Posterior cingulate gyrus (tissue), 11 donors: Measurements from ENCODE around the gene FAM131B.

ENCODE experiments used
- DNase-seq, 10 donors: peaks; one replicate each; pipeline versions ENCODE4 v3.0.0 to v3.0.0-alpha.2; 2020 to 2021; ENCODE audit warnings: mixed read lengths in 3 of 10
- intact Hi-C: fragments of 100-400 bp; cut with DNase I; formaldehyde crosslinking; loops from one replicate; pipeline ENCODE4 v1.15.1; 2023

FAM131B gene

DNA sequence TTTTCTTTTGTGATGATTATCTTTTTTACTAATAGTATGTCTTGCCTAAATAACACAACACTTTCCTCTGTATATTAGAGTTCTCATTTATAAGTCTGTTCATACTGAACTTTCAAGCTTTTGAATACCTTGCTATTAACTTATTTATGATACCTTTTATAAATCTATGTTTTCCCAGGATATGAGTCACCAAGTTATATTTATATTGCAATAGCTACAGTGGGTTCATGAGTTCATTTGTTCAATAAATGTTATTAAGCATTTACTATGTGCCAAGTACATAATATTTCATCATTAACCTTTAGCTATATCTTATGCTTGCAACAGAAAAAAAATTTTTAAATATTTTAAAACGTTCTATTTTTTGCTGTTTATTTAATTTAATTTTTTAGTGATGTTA lies 28.3 kb downstream of the FAM131B start:
- DNase-seq = no peak
- intact Hi-C loops = no loop called here

DNA sequence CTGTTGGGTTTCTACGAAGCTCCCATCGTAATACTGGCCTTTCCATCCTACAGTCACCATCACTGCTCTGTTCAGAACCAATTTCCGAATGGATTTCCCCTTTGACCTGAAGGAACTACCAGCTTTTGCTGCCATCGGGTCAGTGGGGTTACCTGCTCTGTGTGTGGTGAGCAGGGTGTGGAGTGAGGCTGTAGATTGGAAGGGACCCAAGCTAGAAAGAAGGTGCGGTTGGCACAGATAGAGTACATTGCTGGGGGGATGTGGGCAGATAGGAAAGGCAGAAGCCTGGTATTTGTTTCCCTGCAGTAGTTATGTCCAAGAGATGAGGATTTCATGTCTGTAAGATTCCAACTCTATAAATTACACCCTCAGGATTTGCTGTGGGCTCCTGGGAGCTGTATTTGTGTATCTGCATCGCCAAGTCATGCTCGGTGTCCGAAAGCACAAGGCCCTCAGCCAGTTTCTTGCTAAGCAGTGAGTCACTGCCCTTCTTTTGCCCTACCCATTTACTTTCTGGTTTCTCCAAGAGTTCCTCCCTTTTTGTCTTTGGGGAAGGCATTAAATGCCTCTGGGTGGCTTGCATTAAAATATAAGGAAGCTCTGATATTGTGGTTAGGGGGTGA lies 31.2 kb downstream of the FAM131B start:
- intact Hi-C loops = no loop called here
- DNase-seq = no peak

DNA sequence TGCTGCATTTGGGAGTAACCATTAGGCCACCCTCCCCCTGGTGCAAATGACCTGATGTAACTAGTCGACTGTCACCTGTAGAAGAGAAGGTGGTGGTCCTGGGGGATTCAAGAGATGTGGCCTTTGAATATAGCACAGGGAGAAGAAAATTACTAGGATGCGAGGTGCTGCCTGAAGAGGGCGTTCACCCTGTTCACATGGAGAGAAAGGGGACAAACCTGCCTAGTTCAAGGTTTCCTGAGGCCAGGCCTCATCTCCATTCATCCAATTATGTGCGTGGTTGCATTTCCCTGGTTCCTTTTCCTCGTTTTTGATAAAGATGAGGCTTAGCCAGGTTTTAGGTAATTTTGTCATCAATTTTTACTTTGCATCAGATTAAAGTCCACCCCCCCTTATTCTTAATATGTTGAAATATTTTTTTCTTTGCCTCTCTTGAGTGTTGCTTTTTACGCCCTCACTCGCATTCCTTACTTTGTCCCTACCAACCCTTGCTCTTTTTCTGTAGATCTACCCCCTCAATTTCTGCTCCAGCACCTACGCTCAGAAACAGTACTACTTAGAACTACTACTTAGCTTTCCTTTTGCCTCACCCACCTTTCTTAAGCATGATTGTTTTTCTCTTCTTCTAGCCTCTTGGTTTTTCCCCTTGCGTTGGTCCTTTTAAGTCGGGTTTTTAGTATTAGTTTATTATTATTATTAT lies 32.9 kb downstream of the FAM131B start:
- intact Hi-C loops = no loop called here
- no peak for DNase-seq

DNA sequence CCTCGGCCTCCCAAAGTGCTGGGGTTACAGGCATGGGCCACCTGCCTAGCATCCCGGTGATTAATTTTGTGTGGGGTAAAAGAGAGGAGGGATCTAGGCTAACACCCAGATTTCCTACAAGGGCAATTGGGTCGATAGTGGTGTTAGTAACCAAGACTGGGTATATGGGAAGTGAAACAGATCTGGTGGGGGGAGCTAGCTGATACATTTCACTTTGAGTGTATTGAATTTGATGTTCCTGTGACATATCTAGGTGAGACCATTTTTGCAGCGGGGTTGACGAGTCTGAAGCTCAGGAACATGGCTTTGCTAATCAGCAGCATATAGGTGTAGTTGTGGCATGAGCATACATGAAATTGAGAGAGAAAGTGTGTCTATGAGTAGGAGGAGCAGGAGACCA lies 34.6 kb downstream of the FAM131B start:
- intact Hi-C loops = no loop called here
- no peak for DNase-seq

GRCh38 chr7:143325240-143325639 lies 37.3 kb downstream of the FAM131B start:
- no peak for DNase-seq
- intact Hi-C loops = no loop called here

DNA sequence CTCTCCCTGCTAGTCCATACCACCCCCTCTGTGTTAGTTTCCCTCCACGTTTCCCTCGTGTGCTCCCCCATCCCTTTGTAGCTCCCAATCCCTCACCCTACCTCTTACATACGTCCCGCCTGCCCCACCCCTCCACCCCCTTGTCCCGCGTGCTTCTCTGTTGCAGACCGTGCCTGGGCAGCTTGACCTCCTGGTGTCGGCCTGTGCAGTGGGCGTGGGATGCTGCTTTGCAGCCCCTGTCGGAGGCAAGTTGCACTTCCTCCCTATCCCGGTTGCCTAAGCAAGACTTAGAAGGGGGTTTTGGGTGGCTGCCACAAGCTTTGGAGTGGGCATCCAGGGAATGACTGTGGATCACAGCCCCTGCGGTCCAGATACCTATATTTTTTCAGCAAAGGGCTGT lies 38.9 kb downstream of the FAM131B start:
- intact Hi-C loops = no loop called here
- DNase-seq = no peak

DNA sequence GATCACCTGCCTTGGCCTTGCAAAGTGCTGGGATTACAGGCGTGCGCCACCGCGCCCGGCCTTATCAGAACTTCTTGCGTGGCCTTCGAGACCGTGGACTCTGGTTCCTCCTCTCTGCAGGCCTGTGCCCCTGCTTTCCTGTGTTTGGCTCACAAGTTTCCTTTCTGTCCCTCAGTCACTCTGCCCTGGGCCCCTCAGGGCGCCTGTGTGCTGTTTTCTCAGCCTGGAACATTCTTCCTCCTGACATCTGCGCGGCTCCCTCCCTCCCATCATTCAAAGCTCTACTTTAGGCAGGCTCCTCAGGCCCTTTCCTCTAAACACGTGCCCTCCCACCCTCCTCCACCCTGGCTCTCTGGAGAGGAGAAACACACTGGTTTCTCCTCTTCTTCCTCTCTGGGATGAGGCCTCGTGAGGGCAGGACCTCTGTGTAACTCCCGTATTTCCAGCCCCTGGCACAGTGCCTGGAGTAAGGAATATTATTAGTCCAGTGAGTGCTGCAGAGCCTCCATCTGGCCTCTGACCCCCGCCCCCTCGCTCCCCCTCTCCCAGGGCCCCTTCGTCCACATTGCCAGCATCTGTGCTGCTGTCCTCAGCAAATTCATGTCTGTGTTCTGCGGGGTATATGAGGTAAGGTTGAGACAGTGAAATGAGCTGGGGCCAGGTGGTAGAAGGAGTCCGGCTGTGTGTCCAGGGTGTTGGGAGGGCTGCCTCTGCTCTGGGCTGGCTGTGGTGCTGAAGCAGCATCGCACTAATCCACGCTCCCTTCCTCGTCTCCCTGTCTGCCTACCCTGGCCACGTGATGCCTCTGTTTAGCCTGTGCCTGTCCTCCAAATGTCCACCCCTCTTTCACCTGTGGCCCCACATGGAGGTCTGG lies 39.5 kb downstream of the FAM131B start:
- intact Hi-C loops = no loop called here
- DNase-seq = peak in 2 of 10 donors; percentile 76 to 85

- intact Hi-C loops = loop anchor here (2.0 kb wide), 1 partner anchor 95 kb away; no protein-coding TSS in a partner anchor
- DNase-seq = peak in 4 of 10 donors; percentile 19 to 87 (median 42)
Observed at GRCh38 chr7:143321734-143322133, 40.8 kb downstream of the FAM131B start.

- intact Hi-C loops = loop anchor here (2.0 kb wide), 1 partner anchor 96 kb away; no protein-coding TSS in a partner anchor
- DNase-seq = no peak
Observed at GRCh38 chr7:143321242-143321641, 41.3 kb downstream of the FAM131B start.

GRCh38 chr7:143320620-143321019 lies 41.9 kb downstream of the FAM131B start:
- intact Hi-C loops = loop anchor here (2.0 kb wide), 1 partner anchor 96 kb away; no protein-coding TSS in a partner anchor

DNA sequence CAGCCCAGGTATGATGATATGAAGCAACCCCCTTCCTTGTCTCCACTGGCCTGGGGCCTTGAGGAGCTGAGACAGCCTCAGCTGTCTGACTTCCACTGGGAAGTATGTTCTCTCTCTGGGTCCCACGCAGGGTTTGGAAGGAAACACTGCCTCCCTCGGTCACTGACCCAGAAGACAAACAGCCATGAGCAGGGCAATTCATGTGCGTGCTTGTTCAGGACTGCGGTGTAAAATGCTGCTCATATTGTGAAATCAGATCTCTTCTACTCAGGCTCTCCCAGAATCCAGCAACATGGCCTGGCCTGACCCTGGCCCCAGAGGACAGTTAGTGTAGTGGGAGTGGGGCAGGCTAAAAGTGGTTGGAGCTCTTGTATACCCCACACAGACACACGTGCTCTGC lies 43.9 kb downstream of the FAM131B start:
- no peak for DNase-seq
- intact Hi-C loops = loop anchor here (5.0 kb wide), 1 partner anchor 34 kb away; no protein-coding TSS in a partner anchor

More at GRCh38 chr7:143320620-143321019, 41.9 kb downstream of the FAM131B start:
- no peak for DNase-seq

- DNase-seq = peak in 1 of 10 donors; percentile 17
- intact Hi-C loops = loop anchor here (5.0 kb wide), 1 partner anchor 36 kb away; no protein-coding TSS in a partner anchor
Observed at GRCh38 chr7:143316492-143316891, 46.0 kb downstream of the FAM131B start.

- intact Hi-C loops = loop anchor here (5.0 kb wide), 1 partner anchor 37 kb away; no protein-coding TSS in a partner anchor
- no peak for DNase-seq
Observed at GRCh38 chr7:143315776-143316175, 46.7 kb downstream of the FAM131B start, which contains the start of gene CLCN1. TSS of gene CLCN1 (plus strand) at chr7:143316111. CDS start at chr7:143316213, 102 bp downstream.

DNA sequence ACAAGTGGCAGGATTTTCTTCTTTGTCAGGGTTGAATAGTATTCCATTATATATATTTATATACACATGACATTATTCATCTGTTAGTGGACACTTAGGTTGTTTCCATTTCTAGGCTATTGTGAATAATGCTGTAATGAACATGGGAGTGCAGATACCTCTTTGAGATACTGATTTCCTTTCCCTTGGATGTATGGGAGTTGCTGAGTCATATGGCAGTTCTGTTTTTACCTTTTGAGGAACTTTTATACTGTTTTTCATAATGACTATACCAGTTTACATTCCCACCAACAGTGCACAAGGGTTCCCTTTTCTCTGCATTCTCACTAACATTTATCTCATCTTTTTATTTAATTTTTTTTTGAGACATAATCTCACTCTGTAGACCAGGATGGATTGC lies 48.4 kb downstream of the FAM131B start:
- no peak for DNase-seq
- intact Hi-C loops = no loop called here

GRCh38 chr7:143308632-143309031 lies 53.9 kb downstream of the FAM131B start:
- no peak for DNase-seq
- intact Hi-C loops = no loop called here

DNA sequence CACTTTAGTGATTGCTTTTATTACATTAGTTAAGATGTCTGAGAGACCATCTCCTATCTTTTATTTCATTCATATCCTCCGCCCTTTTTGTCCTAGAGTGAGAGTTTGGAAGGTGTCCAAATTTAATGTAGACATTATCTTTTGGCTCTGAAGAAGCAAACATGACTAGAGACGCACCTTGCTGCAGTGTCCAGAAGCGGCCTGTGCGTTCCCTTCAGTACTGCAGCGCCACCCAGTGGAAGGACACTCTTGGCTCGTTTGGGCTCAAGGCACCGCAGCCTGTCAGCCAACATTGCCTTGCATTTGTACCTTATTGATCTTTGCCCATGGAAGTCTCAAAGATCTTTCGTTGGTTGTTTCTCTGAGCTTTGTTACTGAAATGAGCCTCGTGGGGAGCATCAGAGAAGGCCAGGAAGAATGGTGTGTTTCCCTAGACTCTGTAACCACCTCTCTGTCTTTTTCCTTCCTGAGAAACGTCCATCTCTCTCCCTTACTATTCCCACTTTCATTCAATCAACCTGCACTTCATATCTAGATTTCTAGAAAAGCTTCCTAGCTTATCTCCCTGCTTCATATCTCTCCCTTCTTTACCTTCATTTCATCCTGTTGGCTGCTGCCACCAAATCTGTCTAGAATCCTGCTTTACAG lies 57.0 kb downstream of the FAM131B start:
- peak; percentile 65 to 96 (median 84) for DNase-seq

DNA sequence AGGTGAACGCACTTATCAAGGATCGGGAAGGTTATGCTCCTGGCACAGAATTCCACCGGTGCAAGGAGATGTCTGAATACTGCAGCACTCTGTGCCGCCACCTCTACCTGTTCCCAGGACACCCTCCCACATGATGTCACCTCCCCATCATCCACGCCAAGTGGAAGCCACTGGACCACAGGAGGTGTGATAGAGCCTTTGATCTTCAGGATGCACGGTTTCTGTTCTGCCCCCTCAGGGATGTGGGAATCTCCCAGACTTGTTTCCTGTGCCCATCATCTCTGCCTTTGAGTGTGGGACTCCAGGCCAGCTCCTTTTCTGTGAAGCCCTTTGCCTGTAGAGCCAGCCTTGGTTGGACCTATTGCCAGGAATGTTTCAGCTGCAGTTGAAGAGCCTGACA lies 57.6 kb downstream of the FAM131B start:
- intact Hi-C loops = loop anchor here (1.0 kb wide), 1 partner anchor 65 kb away; no protein-coding TSS in a partner anchor
- no peak for DNase-seq

More for the DNA sequence above, 57.0 kb downstream of the FAM131B start:
- intact Hi-C loops = loop anchor here (1.0 kb wide), 1 partner anchor 65 kb away; no protein-coding TSS in a partner anchor

DNA sequence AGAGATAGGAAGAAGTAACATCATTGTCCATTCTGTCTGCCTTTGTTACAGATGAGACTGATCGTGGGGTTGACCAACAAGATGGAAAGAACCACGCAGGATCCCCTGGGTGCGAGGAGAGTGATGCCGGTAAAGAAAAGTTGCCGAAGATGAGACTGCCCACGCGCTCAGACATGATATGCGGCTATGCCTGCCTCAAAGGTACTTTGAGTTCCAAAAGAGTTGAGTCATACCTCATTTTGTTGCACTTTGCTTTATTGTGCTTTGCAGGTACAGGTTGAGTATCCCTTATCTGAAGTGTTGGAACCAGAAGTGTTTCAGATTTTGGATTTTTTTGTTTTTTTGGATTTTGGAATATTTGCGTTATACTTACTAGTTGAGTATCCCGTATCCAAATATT lies 58.8 kb downstream of the FAM131B start:
- no peak for DNase-seq
- intact Hi-C loops = no loop called here
